HepG2 (cell line): Measurements from ENCODE around the gene GLT1D1. TPM values are rescaled to one million over a fixed set of nuclear protein-coding genes. Genes with fewer than 3 reads are reported as not detected.
"Not testable (repeated sequence)": the region's sequence is repeated elsewhere in the genome, so short reads cannot be mapped to it uniquely, and the experiment has no call there.

Source experiments
- ATAC-seq: fragments of 200-7000 bp; cut with Tn5 transposase; 3 replicates; pipeline ENCODE4 v1.9.1; 2020; ENCODE audit warnings: mild to moderate bottlenecking, moderate library complexity
- BruUV-seq: library from RNA; stranded (reverse); fragments of 400-500 nt; replicated peaks from 2 replicates; lab custom pipeline; 2021; lab: Mats Ljungman, UMichigan
- CTCF ChIA-PET: fragments of 300-600 bp; formaldehyde crosslinking; extraction: SDS; loops from one replicate; lab custom pipeline; 2021; ENCODE audit warnings: low total read pairs, inconsistent platforms, low intra/inter-chr PET ratio; lab: Yijun Ruan, JAX
- POLR2A ChIA-PET: fragments of 350-600 bp; sonication (Branson Sonifier 250); formaldehyde crosslinking; loops from one replicate; lab custom pipeline; 2020; ENCODE audit warnings: antibody characterized with exemption, inconsistent platforms; lab: Yijun Ruan, JAX
- DNase-seq: peaks from one replicate; pipeline ENCODE4 v3.0.0-alpha.2; 2015; ENCODE audit warnings: low spot score
- FAIRE-seq: peaks from 3 replicates; lab custom pipeline; 2011; peaks lifted over from hg19 to GRCh38; lab: Jason Lieb, UNC
- H2AFZ ChIP-seq: one replicate; pipeline ENCODE4 v1.6.1; 2011; ENCODE audit warnings: low read length, inconsistent platforms
- H3K27ac ChIP-seq: fragments of 300-600 bp; 3 replicates; pipeline ENCODE4 v1.8.0; 2011; ENCODE audit warnings: mixed run types, mild to moderate bottlenecking, mixed read lengths, low read length, inconsistent platforms; ENCODE audit not compliant: insufficient read depth; ENCODE audit errors: extremely low read length
- H3K27me3 ChIP-seq, 2 experiments: fragments of 200-600 bp in 1 of 2; 2 replicates in 1 of 2; 3 replicates in 1 of 2; pipeline versions ENCODE4 v1.6.0 to v1.8.0; 2011; ENCODE audit warnings: low read length in 2 of 2, mild to moderate bottlenecking in 2 of 2, moderate library complexity in 2 of 2, inconsistent platforms in 1 of 2; ENCODE audit not compliant: insufficient read depth in 2 of 2, control insufficient read depth in 1 of 2
- H3K36me3 ChIP-seq, 2 experiments: fragments of 200-600 bp in 1 of 2; replicated peaks in 1 of 2; 2 replicates in 1 of 2; 3 replicates in 1 of 2; pipeline versions ENCODE4 v1.5.1 to v1.8.0; 2011; ENCODE audit warnings: low read length in 2 of 2, inconsistent platforms in 1 of 2; ENCODE audit not compliant: insufficient read depth in 2 of 2, control insufficient read depth in 1 of 2
- H3K4me1 ChIP-seq: 2 replicates; pipeline ENCODE4 v1.5.1; 2012; ENCODE audit warnings: low read length, inconsistent platforms; ENCODE audit not compliant: insufficient read depth
- H3K4me2 ChIP-seq: 2 replicates; pipeline ENCODE4 v1.6.0; 2011; ENCODE audit warnings: low read depth, low read length, inconsistent platforms
- H3K4me3 ChIP-seq, 3 experiments: fragments of 200-600 bp in 1 of 3; sonication (generic), shearing (Covaris generic) in 1 of 3; replicated peaks in 1 of 3; 2 replicates each; pipeline ENCODE4 v1.5.1; 2011 to 2016; ENCODE audit warnings: low read length in 3 of 3, inconsistent platforms in 2 of 3, low read depth in 2 of 3, mild to moderate bottlenecking in 2 of 3, control low read depth in 1 of 3, mixed read lengths in 1 of 3; ENCODE audit not compliant: insufficient read depth in 1 of 3
- H3K79me2 ChIP-seq: one replicate; pipeline ENCODE4 v1.6.1; 2011; ENCODE audit warnings: low read length, inconsistent platforms; ENCODE audit not compliant: insufficient read depth
- H3K9ac ChIP-seq: 2 replicates; pipeline ENCODE4 v1.6.0; 2011; ENCODE audit warnings: mild to moderate bottlenecking, low read depth, low read length, inconsistent platforms; ENCODE audit not compliant: insufficient read depth
- H3K9me3 ChIP-seq: 2 replicates; pipeline ENCODE4 v1.5.1; 2012; ENCODE audit warnings: mild to moderate bottlenecking, low read length
- H4K20me1 ChIP-seq: 2 replicates; pipeline ENCODE4 v1.6.0; 2011; ENCODE audit warnings: inconsistent platforms, mild to moderate bottlenecking, low read length, moderate library complexity; ENCODE audit not compliant: insufficient read depth
- ETV5 ChIP-seq: IDR thresholded peaks from 2 replicates; pipeline ENCODE4 v1.6.1; 2018; ENCODE audit warnings: missing biosample characterization, missing genetic modification reagents, inconsistent platforms, borderline replicate concordance
- HNRNPH1 ChIP-seq: fragments of 200-400 bp; formaldehyde crosslinking; optimal IDR thresholded peaks from 2 replicates; pipeline ENCODE3; 2017; ENCODE audit warnings: mild to moderate bottlenecking, low read depth, low read length
- JUNB ChIP-seq: sonication (generic); formaldehyde crosslinking; IDR thresholded peaks from 2 replicates; pipeline ENCODE4 v1.8.0; 2022; ENCODE audit warnings: missing genetic modification reagents, mild to moderate bottlenecking, borderline replicate concordance
- MAFK ChIP-seq, 2 experiments: IDR thresholded peaks in 1 of 2; conservative IDR thresholded peaks in 1 of 2; 2 replicates each; pipeline ENCODE4 v1.6.1; 2011; ENCODE audit warnings: improper control_type of control experiment in 2 of 2, low read length in 2 of 2
- NFATC3 ChIP-seq: sonication (generic); formaldehyde crosslinking; IDR thresholded peaks from 2 replicates; pipeline ENCODE4 v1.5.1; 2020; ENCODE audit warnings: mild to moderate bottlenecking, missing genetic modification reagents
- RXRB ChIP-seq: IDR thresholded peaks from 2 replicates; pipeline ENCODE4 v1.6.1; 2016; ENCODE audit warnings: borderline replicate concordance, missing genetic modification reagents, missing compliant biosample characterization
- SP4 ChIP-seq: sonication (generic); formaldehyde crosslinking; IDR thresholded peaks from 2 replicates; pipeline ENCODE4 v1.8.1; 2023; ENCODE audit warnings: mild to moderate bottlenecking, missing genetic modification reagents
- SPEN ChIP-seq: sonication (generic); formaldehyde crosslinking; IDR thresholded peaks from 2 replicates; pipeline ENCODE4 v1.5.1; 2020; ENCODE audit warnings: low read depth, mild to moderate bottlenecking, missing genetic modification reagents
- TEAD3 ChIP-seq: optimal IDR thresholded peaks from 2 replicates; pipeline ENCODE3; 2016; ENCODE audit warnings: borderline replicate concordance
- ZNF383 ChIP-seq: sonication (generic); formaldehyde crosslinking; IDR thresholded peaks from 2 replicates; pipeline ENCODE4 v1.4.0; 2020; ENCODE audit warnings: missing genetic modification reagents, mild to moderate bottlenecking, borderline replicate concordance
- ZNF577 ChIP-seq: sonication (generic); formaldehyde crosslinking; IDR thresholded peaks from 2 replicates; pipeline ENCODE4 v1.4.0; 2020; ENCODE audit warnings: mild to moderate bottlenecking, low read depth, missing genetic modification reagents, borderline replicate concordance
- WGBS: methylation state at CpG from one replicate; pipeline ENCODE4 v1.1.6; 2017; ENCODE audit warnings: low lambda C conversion rate; 5-methylcytosine and 5-hydroxymethylcytosine counted together
- in situ Hi-C: cut with HindIII; loops from 2 replicates; pipeline ENCODE4 v1.10.0; 2017; ENCODE audit warnings: low pct_unique_long_range_greater_than_20kb; ENCODE audit not compliant: extremely low pct_ligation_motif_present
- intact Hi-C: fragments of 100-400 bp; cut with micrococcal nuclease; formaldehyde crosslinking; loops from one replicate; pipeline ENCODE4 v1.10.0; 2022; ENCODE audit not compliant: unreplicated experiment
- polyA plus RNA-seq, 8 experiments: library from polyadenylated mRNA; depleted of rRNA in 3 of 8; stranded (reverse) in 7 of 8; unstranded in 1 of 8; fragments of >200 nt; fragmentation: Illumina TruSeq in 4 of 8; extraction: Trizol in 4 of 8; gene quantifications; 2 replicates each; pipeline versions ENCODE4 v1.2.1 to v1.2.3, GENCODE V29; 2011 to 2016; ENCODE audit warnings: low read depth in 4 of 8, missing spikeins in 1 of 8, mixed read lengths in 1 of 8; ENCODE audit not compliant: insufficient read depth in 1 of 8
- total RNA-seq, 5 experiments: library from RNA; depleted of rRNA; stranded (reverse); fragments of >200 nt; fragmentation: Illumina TruSeq; extraction: Trizol; gene quantifications; 2 replicates each; pipeline ENCODE4 v1.2.3, GENCODE V29; 2016; ENCODE audit warnings: low read depth in 1 of 5
- TF ChIP-seq, protein P1 (sequence below): sonication (generic); formaldehyde crosslinking; IDR thresholded peaks from 2 replicates; pipeline ENCODE4 v1.4.0; 2020; ENCODE audit warnings: mild to moderate bottlenecking, missing genetic modification reagents
- TF ChIP-seq, protein P2 (sequence below): sonication (generic); formaldehyde crosslinking; conservative IDR thresholded peaks from 2 replicates; pipeline ENCODE4 v1.4.0; 2020; ENCODE audit warnings: missing genetic modification reagents

The GLT1D1 gene
- total and polyA plus RNA-seq, 2 of the 13 experiments (the other 11 are each of a cell fraction or from before 2014, with no cell fraction given), result 0.09 to 0.17 TPM

DNA sequence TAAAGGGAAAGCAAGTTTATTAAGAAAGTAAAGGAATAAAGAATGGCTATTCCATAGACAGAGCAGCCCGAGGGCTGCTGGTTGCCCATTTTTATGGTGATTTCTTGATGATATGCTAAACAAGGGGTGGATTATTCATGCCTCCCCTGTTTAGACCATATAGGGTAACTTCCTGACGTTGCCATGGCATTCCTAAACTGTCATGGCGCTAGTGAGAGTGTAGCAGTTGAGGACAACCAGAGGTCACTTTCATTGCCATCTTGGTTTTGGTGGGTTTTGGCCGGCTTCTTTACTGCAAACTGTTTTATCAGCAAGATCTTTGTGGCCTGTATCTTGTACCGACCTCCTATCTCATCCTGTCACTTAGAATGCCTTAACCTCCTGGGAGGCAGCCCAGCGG, 3.5 kb upstream of the GLT1D1 start:
- H3K4me1 ChIP-seq, H2AFZ ChIP-seq, H3K27ac ChIP-seq, H4K20me1 ChIP-seq, BruUV-seq, H3K79me2 ChIP-seq, in situ Hi-C loops, CTCF ChIA-PET, H3K4me3 ChIP-seq, DNase-seq, H3K9me3 ChIP-seq, ATAC-seq, POLR2A ChIA-PET, H3K4me2 ChIP-seq, intact Hi-C loops, H3K36me3 ChIP-seq, FAIRE-seq, H3K9ac ChIP-seq: not testable (repeated sequence)
- peaks cover 0 to 20% of the 10 kb centered on the region in 2 experiments; a peak in 4 of 5 replicates for H3K27me3 ChIP-seq
- 10% methylated on average over 5 of the region's 6 CpGs for WGBS

DNA sequence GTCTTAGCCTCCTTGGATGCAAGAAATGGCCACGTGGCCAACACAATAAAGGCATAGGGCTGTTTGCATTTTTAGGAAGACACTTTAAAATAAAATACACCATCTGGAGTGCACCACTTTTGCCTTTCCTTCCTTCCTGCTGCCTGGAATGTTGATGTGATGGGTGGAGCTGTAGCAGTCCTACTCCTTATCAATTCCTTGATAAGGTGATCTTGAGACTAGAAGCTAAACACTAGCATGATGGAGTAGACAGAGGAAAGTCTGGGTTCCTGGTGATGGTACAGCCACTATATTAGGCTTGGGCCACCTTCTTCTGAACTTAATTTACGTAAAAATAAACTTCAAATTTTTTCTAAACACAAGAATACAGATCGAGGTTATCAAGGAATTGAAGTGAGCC, 2.9 kb upstream of the GLT1D1 start:
- Histone ChIP-seq H3K27ac (no peak overlapping the region), H3K4me1 (peaks cover 6% of the 10 kb centered on the region; the same call in 1 of the 2 replicates), H4K20me1 (no peaks in the 10 kb centered on the region), H3K79me2 (no peaks in the 10 kb centered on the region), H2AFZ (no peak overlapping the region), H3K9ac (no peak overlapping the region), H3K4me2 (no peak overlapping the region), H3K36me3 (no peaks in the 10 kb centered on the region), H3K27me3 (peaks cover 0 to 22% of the 10 kb centered on the region in 2 experiments; a peak in 4 of 5 replicates), H3K9me3 (no peaks in the 10 kb centered on the region), H3K4me3 (no peak overlapping the region)
- CTCF ChIA-PET, result no interaction called here
- FAIRE-seq (no peak), ATAC-seq (no peak), DNase-seq (no peak)
- in situ Hi-C loops, result no loop called here
- POLR2A ChIA-PET, result no interaction called here
- WGBS, result 7% methylated on average over 3 of the region's 3 CpGs
- intact Hi-C loops, result no loop called here
- BruUV-seq, result no TSS peak
- no peak for TF ChIP-seq MAFK (conservative IDR thresholded peaks at IDR 0.05 in 1 of 2, IDR thresholded peaks at IDR 0.05 in 1 of 2; ENCODE audit: low read length in 2 of 2)
- TF ChIP-seq SPEN (CRISPR knock-in tag), result no peak
- TF ChIP-seq HNRNPH1, result no peak
- no peak for TF ChIP-seq SP4 (CRISPR knock-in tag)
- TF ChIP-seq ZNF577 (CRISPR knock-in tag), result no peak
- no peak for TF ChIP-seq TEAD3 (CRISPR knock-in tag)
- TF ChIP-seq JUNB (CRISPR knock-in tag), result no peak
- TF ChIP-seq, protein P1, sequence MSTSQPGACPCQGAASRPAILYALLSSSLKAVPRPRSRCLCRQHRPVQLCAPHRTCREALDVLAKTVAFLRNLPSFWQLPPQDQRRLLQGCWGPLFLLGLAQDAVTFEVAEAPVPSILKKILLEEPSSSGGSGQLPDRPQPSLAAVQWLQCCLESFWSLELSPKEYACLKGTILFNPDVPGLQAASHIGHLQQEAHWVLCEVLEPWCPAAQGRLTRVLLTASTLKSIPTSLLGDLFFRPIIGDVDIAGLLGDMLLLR, result no peak
- TF ChIP-seq, protein P2, sequence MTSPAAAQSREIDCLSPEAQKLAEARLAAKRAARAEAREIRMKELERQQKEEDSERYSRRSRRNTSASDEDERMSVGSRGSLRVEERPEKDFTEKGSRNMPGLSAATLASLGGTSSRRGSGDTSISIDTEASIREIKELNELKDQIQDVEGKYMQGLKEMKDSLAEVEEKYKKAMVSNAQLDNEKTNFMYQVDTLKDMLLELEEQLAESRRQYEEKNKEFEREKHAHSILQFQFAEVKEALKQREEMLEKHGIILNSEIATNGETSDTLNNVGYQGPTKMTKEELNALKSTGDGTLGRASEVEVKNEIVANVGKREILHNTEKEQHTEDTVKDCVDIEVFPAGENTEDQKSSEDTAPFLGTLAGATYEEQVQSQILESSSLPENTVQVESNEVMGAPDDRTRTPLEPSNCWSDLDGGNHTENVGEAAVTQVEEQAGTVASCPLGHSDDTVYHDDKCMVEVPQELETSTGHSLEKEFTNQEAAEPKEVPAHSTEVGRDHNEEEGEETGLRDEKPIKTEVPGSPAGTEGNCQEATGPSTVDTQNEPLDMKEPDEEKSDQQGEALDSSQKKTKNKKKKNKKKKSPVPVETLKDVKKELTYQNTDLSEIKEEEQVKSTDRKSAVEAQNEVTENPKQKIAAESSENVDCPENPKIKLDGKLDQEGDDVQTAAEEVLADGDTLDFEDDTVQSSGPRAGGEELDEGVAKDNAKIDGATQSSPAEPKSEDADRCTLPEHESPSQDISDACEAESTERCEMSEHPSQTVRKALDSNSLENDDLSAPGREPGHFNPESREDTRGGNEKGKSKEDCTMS (CRISPR knock-in tag), result no peak
- TF ChIP-seq ETV5 (CRISPR knock-in tag), result no peak
- no peak for TF ChIP-seq ZNF383 (CRISPR knock-in tag)
- TF ChIP-seq NFATC3 (CRISPR knock-in tag), result no peak
- TF ChIP-seq RXRB, result no peak
